Small intestine (tissue), 7 donors: Measurements from ENCODE around the gene CD2AP. TPM values are rescaled to one million over a fixed set of nuclear protein-coding genes. Genes with fewer than 3 reads are reported as not detected.
"Not testable (repeated sequence)": the region's sequence is repeated elsewhere in the genome, so short reads cannot be mapped to it uniquely, and the experiment has no call there.

Experiments used
- DNase-seq, 2 donors: peaks; one replicate each; pipeline versions ENCODE4 v3.0.0 to v3.0.0-alpha.2; 2013
- FAIRE-seq: peaks from 2 replicates; lab custom pipeline; 2012; peaks lifted over from hg19 to GRCh38; lab: Jason Lieb, UNC
- H3K27ac ChIP-seq, 3 donors: one replicate each; pipeline ENCODE4 v1.5.1; 2013; ENCODE audit warnings: low read length in 2 of 3, mild to moderate bottlenecking in 2 of 3, control low read depth in 1 of 3, inconsistent platforms in 1 of 3, low read depth in 1 of 3, moderate library complexity in 1 of 3
- H3K27me3 ChIP-seq, 3 donors: one replicate each; pipeline ENCODE4 v1.6.1; 2013; ENCODE audit warnings: low read length in 3 of 3, inconsistent platforms in 1 of 3; ENCODE audit not compliant: control insufficient read depth in 3 of 3, insufficient read depth in 3 of 3
- H3K36me3 ChIP-seq, 3 donors: one replicate each; pipeline ENCODE4 v1.6.1; 2013; ENCODE audit warnings: low read length in 3 of 3, inconsistent platforms in 1 of 3, low read depth in 1 of 3, mild to moderate bottlenecking in 1 of 3, moderate library complexity in 1 of 3; ENCODE audit not compliant: control insufficient read depth in 3 of 3, insufficient read depth in 2 of 3
- H3K4me1 ChIP-seq, 3 donors: one replicate each; pipeline ENCODE4 v1.6.1; 2013; ENCODE audit warnings: low read length in 2 of 3, inconsistent platforms in 1 of 3, low read depth in 1 of 3, mild to moderate bottlenecking in 1 of 3, moderate library complexity in 1 of 3; ENCODE audit not compliant: control insufficient read depth in 3 of 3, insufficient read depth in 2 of 3
- H3K4me3 ChIP-seq, 3 donors: one replicate each; pipeline ENCODE4 v1.5.1; 2013; ENCODE audit warnings: low read length in 3 of 3, control low read depth in 1 of 3, inconsistent platforms in 1 of 3, low read depth in 1 of 3, mild to moderate bottlenecking in 1 of 3, moderate library complexity in 1 of 3
- H3K9me3 ChIP-seq, 2 donors: one replicate each; pipeline ENCODE4 v1.6.1; 2013; ENCODE audit warnings: low read depth in 1 of 2, low read length in 1 of 2; ENCODE audit not compliant: control insufficient read depth in 2 of 2, insufficient read depth in 1 of 2
- WGBS, 3 donors: extraction: QIAGEN DNeasy Blood & Tissue Kit; methylation state at CpG; one replicate each; pipeline ENCODE4 v1.1.7; 2013; 5-methylcytosine and 5-hydroxymethylcytosine counted together
- polyA plus RNA-seq, 4 donors: library from polyadenylated mRNA; stranded (reverse) in 3 of 4; unstranded in 1 of 4; fragments of 200-250 nt in 3 of 4; fragments of 120-200 nt in 1 of 4; gene quantifications; one replicate each; pipeline versions ENCODE4 v1.2.1 to v1.2.3, GENCODE V29; 2013
- donor health status: healthy with polysubstance abuse.
- donor health status: control.
- donor health status: control.
- donor health status: Bipolar disorder and iron deficiency.
- donor health status: healthy.

Gene CD2AP
- polyA plus RNA-seq, 4 donors: 24.4 to 68.7 (median 63.0) TPM

DNA sequence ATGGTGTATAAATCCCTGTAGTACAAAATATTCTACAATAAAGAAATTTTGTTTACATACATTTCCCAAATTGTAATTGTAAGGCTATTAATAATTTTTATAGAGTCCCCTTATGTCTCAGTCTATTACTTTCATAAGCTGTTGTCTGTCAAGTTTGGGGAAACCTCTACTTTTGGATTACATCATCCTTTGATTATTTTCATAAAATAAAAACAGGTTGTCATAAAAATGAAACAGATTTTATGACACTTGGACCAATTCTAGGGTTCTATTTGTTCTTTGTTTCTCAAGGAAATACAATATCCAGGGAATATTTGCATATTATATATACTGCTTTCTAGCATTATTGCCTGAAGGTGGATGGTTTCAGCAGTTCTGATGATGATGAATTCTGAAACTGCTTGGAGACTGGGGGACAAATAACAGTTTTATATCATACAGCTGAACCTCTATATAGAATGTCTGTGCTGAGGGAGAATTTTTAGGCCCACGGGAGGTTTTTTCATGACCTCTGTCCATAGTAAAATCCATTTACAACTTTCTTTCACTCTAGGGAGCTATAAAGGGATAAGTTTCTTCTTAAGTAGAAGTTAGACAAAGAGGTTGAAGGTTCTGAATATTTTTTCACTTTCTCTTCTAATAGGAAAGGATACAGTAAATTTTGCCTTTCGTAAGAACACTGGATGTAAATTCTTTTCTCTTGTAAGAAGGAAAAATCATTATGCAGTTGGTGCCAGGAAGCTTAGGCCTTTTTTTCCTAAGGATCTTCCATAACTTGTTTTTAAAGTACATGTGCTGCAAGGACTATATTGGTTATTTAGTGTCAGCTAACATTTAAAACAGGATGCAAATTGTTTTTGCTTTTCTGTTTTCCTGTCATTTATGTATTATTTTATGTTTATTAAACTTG lies 58.0 kb downstream of the CD2AP start:
- H3K27me3 ChIP-seq: no peaks in the 10 kb centered on the region
- peak in 1 of 2 donors; percentile 16 for DNase-seq
- H3K4me3 ChIP-seq: no peak overlapping the region
- no peak for FAIRE-seq
- 55 to 64% (median 58%) methylated on average over 2 of the region's 2 CpGs for WGBS, 3 donors
- no peaks in the 10 kb centered on the region for H3K9me3 ChIP-seq
- peaks cover 2 to 17% (median 7%) of the 10 kb centered on the region in 3 donors for H3K36me3 ChIP-seq
- H3K4me1 ChIP-seq: no peaks in the 10 kb centered on the region
- peak overlapping the region in 1 of 3 donors; percentile 24 for H3K27ac ChIP-seq

DNA sequence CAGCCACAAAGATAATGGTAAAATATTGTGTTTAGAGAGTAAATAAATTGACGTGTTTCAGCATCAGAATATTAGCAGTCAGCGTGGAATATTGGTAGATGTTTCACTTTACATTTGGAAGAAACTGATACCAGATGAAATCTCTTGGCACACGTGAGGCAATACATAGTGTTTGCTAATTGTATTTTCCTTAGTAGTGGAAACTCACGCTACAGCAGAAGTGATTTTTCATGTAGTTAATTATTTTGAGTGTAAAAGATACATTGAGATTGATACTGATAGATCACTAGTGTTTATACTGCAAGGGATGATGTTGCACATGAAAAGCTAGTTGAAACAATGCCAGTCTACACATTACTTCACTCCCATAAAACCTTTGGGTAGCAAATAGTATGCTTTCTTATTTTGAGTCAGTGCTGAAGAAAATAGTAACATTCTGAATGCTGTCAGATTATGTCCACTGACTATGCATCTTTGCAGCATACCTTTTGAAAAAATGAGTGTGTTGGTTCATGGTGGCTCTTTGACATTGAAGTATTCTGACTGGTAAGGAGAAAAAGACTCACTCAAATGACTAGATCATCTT lies 59.3 kb downstream of the CD2AP start:
- no peak for FAIRE-seq
- H3K4me1 ChIP-seq: no peaks in the 10 kb centered on the region
- 83 to 86% (median 84%) methylated on average over 4 of the region's 4 CpGs for WGBS, 3 donors
- no peaks in the 10 kb centered on the region for H3K9me3 ChIP-seq
- no peak overlapping the region for H3K4me3 ChIP-seq
- DNase-seq: no peak
- H3K27ac ChIP-seq: no peak overlapping the region
- H3K27me3 ChIP-seq: no peaks in the 10 kb centered on the region
- H3K36me3 ChIP-seq: peaks cover 2 to 17% (median 5%) of the 10 kb centered on the region in 3 donors

DNA sequence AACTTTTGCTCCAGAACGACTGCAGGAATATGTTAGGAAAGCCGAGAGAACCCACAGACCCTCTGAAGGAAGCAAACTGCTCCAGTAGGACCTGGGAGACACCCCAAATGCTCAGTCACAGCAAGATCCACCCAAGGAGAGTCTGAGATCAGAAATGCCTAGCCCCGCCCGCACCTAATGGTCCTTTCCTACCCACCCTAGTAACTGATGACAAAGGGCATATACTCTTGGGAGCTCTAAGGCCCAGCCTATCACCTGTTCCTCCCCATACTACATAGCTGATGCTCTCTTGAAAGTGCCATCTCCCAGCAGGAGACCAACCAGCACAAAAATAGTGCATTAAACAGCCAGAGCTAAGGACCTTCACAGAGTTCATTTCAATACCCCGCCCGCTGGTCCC lies 67.6 kb downstream of the CD2AP start:
- Histone ChIP-seq H3K4me3 (no peak overlapping the region), H3K27me3 (no peaks in the 10 kb centered on the region), H3K27ac (no peak overlapping the region), H3K36me3 (peaks cover 3 to 13% (median 10%) of the 10 kb centered on the region in 3 donors), H3K4me1 (no peaks in the 10 kb centered on the region), H3K9me3 (peaks cover 0 to 11% of the 10 kb centered on the region in 2 donors)
- no peak for DNase-seq
- WGBS, 3 donors: 97 to 99% (median 98%) methylated on average over 6 of the region's 6 CpGs
- no peak for FAIRE-seq

DNA sequence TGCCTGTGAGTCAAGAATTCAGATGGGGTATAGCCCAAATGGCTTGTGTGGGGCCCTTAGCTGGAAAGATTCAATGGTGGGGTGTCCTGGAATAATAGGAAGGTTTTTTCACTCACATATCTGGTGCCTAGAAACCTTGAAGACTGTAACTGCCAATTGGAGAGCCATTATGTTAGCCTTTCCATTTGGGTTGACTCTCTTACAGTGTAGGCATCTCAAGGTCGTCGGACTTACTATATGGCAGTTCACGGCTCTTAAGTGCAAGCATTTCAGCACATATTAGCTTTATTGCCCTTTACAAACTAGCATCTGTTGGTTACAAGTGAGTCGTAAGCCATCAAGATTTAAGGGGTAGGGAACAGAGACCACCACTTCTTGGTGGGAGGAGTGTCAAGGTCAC lies 74.1 kb downstream of the CD2AP start:
- Histone ChIP-seq H3K9me3 (no peaks in the 10 kb centered on the region), H3K4me3 (no peak overlapping the region), H3K27ac (no peak overlapping the region), H3K27me3 (no peaks in the 10 kb centered on the region), H3K4me1 (no peaks in the 10 kb centered on the region), H3K36me3 (peaks cover 0 to 7% (median 2%) of the 10 kb centered on the region in 3 donors)
- DNase-seq (no peak), FAIRE-seq (no peak)
- WGBS, 3 donors: 96 to 97% (median 96%) methylated on average over 4 of the region's 4 CpGs

DNA sequence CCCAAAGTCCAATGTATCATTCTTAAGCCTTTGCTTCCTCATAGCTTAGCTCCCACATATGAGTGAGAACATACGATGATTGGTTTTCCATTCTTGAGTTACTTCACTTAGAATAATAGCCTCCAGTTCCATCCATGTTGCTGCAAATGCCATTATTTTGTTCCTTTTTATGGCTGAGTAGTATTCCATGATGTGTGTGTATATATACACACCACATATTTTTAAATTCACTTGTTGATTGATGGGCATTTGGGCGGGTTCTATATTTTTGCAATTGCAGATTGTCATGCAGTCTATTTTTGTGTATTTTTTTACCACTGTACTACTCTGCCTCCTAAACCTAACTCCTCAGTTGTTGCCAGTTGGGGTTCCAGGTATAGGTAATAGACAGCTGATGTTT lies 74.7 kb downstream of the CD2AP start:
- Histone ChIP-seq H3K9me3 (no peaks in the 10 kb centered on the region), H3K4me3 (no peak overlapping the region), H3K27ac (no peak overlapping the region), H3K27me3 (no peaks in the 10 kb centered on the region), H3K4me1 (no peaks in the 10 kb centered on the region), H3K36me3 (peaks cover 0 to 7% (median 2%) of the 10 kb centered on the region in 3 donors)
- DNase-seq (no peak), FAIRE-seq (no peak)
- WGBS, 3 donors: 88 to 99% (median 97%) methylated on average over 2 of the region's 2 CpGs

DNA sequence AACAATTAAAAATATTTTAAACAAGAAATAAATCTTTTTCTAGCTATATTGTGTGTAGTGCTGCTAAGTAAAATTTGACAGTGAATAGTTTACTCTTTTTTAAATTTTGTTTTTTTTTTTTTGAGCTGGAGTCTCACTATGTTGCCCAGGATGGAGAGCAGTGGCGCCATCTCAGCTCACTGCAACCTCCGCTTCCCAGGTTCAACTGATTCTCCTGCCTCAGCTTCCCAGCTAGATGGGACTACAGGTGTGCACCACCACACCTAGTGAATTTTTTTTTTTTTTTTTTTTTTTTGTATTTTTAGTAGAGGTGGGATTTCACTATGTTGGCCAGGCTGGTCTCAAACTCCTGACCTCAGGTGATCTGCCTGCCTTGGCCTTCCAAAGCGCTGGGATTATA lies 75.7 kb downstream of the CD2AP start:
- FAIRE-seq, H3K27me3 ChIP-seq: not testable (repeated sequence)
- WGBS, 3 donors: 98 to 99% (median 99%) methylated on average over 3 of the region's 3 CpGs

DNA sequence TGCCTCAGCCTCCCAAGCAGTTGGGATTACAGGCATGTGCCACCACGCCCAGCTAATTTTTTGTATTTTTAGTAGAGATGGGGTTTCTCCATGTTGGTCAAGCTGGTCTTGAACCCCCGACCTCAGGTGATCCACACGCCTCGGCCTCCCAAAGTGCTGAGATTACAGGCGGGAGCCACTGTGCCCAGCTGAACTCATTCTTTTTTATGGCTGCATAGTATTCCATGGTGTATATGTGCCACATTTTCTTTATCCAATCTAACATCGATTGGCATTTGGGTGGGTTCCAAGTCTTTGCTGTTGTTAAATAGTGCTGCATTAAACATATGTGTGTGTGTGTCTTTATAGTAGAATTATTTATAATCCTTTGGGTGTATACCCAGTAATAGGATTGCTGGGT lies 78.9 kb downstream of the CD2AP start:
- H3K9me3 ChIP-seq, H3K27me3 ChIP-seq, FAIRE-seq, H3K27ac ChIP-seq, H3K4me1 ChIP-seq, H3K4me3 ChIP-seq, DNase-seq: not testable (repeated sequence)
- H3K36me3 ChIP-seq: peaks cover 0 to 10% (median 2%) of the 10 kb centered on the region in 3 donors
- WGBS, 3 donors: 97 to 100% (median 100%) methylated on average over 6 of the region's 6 CpGs

More for the DNA sequence above, 75.7 kb downstream of the CD2AP start:
- H3K36me3 ChIP-seq, H3K9me3 ChIP-seq, H3K4me1 ChIP-seq, H3K27ac ChIP-seq, H3K4me3 ChIP-seq, DNase-seq: not testable (repeated sequence)

DNA sequence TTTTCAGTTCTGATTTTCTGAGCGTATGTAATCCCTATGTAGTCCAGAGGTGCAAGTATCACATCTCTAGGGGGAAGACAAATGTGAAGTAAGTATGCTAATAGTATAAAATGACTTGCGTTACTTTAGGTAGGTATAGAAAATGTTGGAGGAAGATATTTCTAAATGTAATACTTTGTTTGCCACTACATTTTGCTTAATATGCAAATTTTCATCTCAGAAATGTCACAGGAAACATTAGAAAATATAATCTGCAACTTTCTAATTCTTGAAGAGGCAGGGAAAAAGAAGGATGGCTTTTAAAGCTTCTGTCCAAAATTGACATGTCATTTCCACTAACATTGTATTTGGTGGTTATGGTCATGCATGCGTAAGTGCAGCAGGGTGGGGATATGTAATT lies 85.6 kb downstream of the CD2AP start:
- DNase-seq: no peak
- Histone ChIP-seq H3K9me3 (peaks cover 0 to 4% of the 10 kb centered on the region in 2 donors), H3K36me3 (peaks cover 0 to 9% (median 7%) of the 10 kb centered on the region in 3 donors), H3K4me1 (no peaks in the 10 kb centered on the region), H3K4me3 (no peak overlapping the region), H3K27me3 (no peaks in the 10 kb centered on the region), H3K27ac (no peak overlapping the region)
- 94 to 97% (median 95%) methylated on average over 3 of the region's 3 CpGs for WGBS, 3 donors
- FAIRE-seq: no peak
